SU-DHL-6 (cell line): ENCODE measurements around the gene VAT1L.

ENCODE experiments used
- EZH2phosphoT487 ChIP-seq: fragments of 200-600 bp; sonication (generic), shearing (Covaris generic); conservative IDR thresholded peaks from 2 replicates; pipeline ENCODE4 v1.6.1; 2018; ENCODE audit warnings: mild to moderate bottlenecking, antibody characterized with exemption, low read length, moderate library complexity, mixed read lengths
- TF ChIP-seq, protein P1 (sequence below): fragments of 200-600 bp; sonication (generic); IDR thresholded peaks from one replicate; pipeline ENCODE4 v1.5.1; 2017; ENCODE audit warnings: antibody characterized with exemption, mild to moderate bottlenecking, low read length, moderate library complexity; ENCODE audit not compliant: insufficient read depth, poor library complexity, severe bottlenecking

DNA sequence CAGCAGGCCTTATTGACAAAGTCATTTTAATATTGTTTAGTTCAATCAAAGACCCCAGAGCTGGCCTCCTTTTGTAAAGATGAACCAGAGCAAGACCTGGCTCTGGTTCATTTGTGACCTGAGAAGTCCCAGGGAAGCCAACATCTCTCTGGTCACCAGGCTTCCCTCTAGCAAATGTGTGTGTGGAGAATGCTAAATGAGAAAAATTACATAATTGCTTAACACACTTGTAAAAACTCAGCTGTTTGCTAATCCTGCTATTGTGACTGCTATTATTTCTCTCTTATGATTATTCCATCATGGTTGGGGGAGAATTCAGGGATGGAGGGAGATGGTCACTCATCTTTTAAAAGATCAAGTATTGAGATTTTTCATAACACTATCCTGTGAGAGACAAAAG, 139.7 kb downstream of the VAT1L start:
- TF ChIP-seq, protein P1, sequence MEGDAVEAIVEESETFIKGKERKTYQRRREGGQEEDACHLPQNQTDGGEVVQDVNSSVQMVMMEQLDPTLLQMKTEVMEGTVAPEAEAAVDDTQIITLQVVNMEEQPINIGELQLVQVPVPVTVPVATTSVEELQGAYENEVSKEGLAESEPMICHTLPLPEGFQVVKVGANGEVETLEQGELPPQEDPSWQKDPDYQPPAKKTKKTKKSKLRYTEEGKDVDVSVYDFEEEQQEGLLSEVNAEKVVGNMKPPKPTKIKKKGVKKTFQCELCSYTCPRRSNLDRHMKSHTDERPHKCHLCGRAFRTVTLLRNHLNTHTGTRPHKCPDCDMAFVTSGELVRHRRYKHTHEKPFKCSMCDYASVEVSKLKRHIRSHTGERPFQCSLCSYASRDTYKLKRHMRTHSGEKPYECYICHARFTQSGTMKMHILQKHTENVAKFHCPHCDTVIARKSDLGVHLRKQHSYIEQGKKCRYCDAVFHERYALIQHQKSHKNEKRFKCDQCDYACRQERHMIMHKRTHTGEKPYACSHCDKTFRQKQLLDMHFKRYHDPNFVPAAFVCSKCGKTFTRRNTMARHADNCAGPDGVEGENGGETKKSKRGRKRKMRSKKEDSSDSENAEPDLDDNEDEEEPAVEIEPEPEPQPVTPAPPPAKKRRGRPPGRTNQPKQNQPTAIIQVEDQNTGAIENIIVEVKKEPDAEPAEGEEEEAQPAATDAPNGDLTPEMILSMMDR = no peak
- no peak for TF ChIP-seq EZH2phosphoT487
